GM18867 (cell line): ENCODE data around the gene PMF1.

ENCODE experiments used
- ATAC-seq: cut with Tn5 transposase; IDR thresholded peaks from one replicate; pipeline ENCODE4 v1.9.1; 2021; ENCODE audit warnings: mild to moderate bottlenecking, moderate library complexity; ENCODE audit not compliant: unreplicated experiment

Gene PMF1

GRCh38 chr1:156233426-156234127, 20.8 kb downstream of the PMF1 start:
- ATAC-seq, result no peak

GRCh38 chr1:156236164-156236563, 23.4 kb downstream of the PMF1 start:
- no peak for ATAC-seq

DNA sequence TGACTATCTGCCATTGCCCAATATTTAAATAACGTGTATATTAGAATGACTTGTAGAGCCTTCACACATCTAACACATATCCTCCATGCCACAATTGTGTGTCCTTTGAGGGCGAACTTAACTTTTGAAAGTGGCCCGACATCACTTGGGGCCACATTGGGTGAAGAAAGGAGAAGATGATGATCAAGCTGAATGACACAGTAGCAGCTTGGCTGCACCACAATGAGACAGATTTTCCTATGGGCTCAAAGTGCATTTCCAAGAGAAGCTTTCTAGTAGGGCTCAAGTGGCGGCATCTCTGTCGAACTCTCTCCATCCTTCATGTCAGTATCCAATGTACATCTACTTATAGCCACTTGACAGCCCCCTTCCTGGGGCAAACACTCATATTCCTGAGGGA, 25.4 kb downstream of the PMF1 start:
- no peak for ATAC-seq

DNA sequence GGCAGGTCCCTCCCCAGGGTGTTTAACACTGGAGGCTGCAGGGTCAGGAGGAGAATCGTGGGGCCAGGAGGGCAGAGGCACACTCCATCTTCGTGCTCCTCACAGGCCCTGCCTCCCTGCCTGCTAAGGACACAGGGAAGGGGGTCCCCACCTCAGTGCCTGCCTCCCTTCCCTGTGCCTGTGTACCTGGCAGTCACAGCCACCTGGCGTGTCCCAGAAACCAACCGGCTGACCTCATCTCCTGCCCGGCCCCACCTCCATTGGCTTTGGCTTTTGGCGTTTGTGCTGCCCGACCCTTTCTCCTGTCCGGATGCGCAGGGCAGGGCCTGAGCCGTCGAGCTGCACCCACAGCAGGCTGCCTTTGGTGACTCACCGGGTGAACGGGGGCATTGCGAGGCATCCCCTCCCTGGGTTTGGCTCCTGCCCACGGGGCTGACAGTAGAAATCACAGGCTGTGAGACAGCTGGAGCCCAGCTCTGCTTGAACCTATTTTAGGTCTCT, 28.6 kb downstream of the PMF1 start:
- no peak for ATAC-seq

- no peak for ATAC-seq
Observed at GRCh38 chr1:156241926-156242325, 29.1 kb downstream of the PMF1 start, which contains the start of gene BGLAP. TSS of gene BGLAP (plus strand) at chr1:156242184. CDS start at chr1:156242232, 48 bp downstream.

GRCh38 chr1:156242738-156243137, 29.9 kb downstream of the PMF1 start:
- ATAC-seq, result no peak

GRCh38 chr1:156244126-156244525, 31.3 kb downstream of the PMF1 start:
- ATAC-seq, result no peak

DNA sequence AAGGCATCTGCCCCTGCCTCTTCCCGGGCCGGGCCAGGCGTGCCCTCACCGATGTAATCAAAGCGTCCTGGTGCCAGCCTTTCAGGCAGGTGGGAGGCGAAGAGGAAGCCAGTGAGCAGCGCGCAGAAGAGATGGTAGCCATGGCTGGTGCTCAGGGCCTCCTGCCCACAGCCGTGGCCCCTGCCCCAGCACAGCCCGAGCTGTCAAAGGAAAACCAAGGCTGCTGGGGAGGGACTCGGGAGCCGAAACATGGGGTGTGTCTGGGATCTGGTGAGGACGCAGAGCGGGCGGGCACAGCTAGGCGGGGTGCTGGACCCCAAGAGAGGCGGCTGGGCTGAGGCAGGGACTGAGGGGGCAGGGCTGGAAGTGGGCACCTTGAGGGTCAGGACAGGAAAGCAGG, 31.9 kb downstream of the PMF1 start:
- ATAC-seq, result no peak

DNA sequence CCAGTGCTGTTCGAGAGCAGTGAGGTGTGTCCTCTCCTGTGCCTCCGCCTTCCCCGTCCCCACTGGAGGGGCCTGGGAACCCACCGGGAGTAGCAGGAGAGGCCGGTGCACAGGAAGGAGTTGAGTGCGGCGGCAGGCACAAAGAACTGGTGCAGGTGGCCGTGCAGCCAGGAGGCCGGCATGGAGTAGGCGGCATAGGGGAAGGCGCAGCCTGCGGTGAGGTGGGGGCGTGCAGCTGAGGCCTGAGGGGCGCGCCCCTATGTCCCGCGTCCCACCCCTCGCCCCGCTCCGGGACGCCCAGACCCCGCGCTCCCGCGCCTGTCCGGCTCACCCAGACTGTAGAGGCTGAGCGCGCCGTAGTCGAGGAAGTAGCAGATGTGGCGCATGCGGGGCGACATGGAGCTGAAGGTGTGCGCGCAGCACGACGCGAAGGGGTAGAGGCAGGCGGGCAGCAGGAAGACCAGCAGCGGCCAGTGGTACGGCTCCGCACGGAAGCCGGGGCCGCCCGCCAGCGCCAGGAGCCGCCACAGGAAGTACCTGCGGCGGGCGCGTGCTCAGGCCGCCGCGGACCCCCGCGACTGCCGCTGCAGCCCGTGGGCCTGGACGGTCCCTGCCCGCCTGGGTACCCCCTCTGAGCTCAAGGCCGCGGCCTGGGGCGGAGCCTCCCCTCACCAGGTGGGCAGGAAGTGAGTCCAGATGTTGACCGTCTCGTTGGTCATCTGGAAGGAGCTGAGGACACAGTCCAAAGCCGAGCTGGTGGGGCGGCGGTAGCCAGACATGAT, 32.8 kb downstream of the PMF1 start:
- no peak for ATAC-seq

DNA sequence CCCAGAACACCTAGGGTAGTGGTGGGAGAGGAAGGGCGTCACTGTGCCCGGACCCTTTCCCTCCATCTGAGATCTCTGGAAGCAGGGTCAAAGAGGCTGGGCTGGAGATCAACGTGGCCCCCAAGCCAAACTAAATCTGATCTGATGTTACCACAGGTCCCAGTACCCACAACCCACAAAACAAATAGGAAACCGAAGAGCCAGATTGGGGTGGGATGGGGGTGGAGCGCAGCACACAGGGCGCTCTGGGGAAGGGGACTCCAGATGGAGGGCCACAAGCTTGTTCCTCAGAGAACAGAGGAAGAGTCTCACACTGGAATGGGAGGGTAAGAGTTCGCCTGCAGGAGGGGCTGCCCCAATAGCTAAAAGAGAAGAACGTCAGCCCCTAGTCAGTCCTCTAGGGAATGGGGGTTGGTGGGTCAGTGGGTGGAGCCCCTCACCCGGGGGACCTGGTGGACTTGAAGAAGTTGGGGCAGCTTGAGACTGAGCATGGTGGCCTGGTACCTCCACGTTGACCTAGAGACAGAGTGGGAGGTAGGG, 33.5 kb downstream of the PMF1 start:
- no peak for ATAC-seq

GRCh38 chr1:156246781-156247459, 34.1 kb downstream of the PMF1 start:
- ATAC-seq, result no peak

GRCh38 chr1:156247460-156248322, 34.9 kb downstream of the PMF1 start, which contains the start of gene PAQR6:
TSS of gene PAQR6 (minus strand) at chr1:156248056. CDS start at chr1:156246731, 1,325 bp downstream.
- no peak for ATAC-seq

DNA sequence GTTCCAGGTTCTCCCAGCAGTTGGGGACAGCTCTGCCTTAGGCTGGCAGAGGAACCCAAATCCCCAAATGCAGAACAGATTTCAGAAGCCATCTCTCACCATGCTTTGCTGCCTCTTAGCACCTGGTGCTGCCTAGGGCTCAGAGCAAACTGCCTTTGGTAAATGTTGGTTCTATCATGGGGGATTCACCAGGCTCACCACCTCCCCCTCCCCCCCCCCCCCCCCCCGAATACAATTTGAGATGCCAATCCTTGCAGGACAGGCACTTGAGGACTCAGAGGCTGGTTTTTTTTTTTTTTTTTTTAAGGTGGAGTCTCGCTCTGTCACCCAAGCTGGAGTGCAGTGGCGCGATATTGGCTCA, 35.5 kb downstream of the PMF1 start:
- no peak for ATAC-seq

DNA sequence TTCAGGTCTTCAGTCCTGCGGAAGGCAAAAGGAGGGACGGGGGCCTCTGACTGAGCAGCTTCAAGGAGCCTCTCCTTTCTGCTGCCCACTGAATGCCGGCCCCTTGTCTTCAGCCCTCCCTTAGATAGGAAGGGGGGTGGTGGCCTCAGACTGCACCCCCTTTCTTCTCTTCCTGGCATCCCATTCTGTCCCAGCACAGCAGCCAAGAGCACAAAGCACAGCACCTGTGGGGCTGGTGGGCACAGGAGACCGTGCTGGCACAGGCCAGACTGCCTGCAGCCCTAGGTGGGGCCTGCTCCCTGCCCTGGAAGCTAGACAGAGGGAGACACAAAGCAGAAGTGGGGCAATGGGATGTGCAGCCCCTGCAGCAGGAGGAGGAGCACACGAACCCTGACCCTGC, 36.8 kb downstream of the PMF1 start:
- no peak for ATAC-seq

DNA sequence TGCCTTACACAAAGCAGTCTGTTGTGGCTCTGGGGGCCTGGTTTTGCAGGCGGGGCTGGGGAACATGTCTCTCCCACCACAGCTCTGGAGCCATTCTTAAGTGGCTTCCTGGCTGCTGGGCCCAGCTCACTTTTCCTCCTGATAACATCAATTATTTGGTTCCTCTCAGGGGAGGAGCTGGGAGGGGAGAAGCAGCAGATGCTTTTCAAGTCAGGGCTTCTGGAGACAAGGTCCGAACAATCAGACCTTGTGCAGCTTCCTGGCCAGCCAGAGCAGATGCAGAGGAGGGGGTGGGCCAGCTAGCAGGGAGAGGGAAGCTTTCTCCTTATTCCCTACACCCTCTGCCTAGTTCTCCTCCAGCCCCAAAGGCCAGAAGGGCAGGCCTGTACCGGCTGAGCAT, 38.7 kb downstream of the PMF1 start:
- no peak for ATAC-seq

DNA sequence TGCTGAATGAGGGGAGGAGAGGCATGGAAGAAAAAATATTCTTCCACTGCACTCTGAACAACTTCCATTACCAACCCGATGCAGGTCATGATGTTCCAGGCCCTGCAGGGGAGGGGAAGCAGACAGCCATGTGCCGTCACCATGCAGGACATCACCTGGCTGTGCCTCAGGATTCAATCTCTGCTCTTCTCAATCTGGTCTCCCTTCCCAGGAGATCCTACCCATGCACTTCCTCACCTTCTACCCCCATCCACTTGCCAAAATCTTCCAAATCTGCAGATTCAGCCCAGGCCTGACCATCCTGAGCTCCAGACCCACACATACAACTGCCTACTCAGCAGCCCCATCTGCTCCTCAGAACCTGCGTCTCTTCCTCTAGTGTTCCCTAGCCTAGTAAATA, 40.8 kb downstream of the PMF1 start:
- no peak for ATAC-seq

DNA sequence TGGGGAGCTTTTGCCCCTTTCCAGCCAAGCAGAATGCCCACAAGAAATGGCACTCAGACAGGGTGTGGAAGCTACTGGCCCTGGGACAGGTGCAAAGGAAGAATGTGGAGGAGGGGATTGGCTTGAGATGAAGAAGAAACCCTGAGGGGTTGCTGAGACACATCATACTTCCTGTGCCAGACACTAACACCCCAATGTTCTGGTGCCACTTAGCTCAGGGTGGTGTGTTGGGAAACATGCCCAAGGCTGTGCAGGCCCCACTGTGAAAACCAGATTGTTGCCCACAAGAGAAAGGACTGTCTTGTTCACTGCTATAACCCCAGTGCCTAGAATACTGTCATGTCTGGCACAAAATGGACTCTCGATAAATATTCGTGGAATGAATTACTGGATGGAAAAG, 44.9 kb downstream of the PMF1 start:
- no peak for ATAC-seq

GRCh38 chr1:156258859-156259258, 46.1 kb downstream of the PMF1 start:
- ATAC-seq, result no peak

- ATAC-seq, result no peak
Observed at GRCh38 chr1:156259805-156260204, 47.0 kb downstream of the PMF1 start.

- no peak for ATAC-seq
Observed at GRCh38 chr1:156260896-156261295, 48.1 kb downstream of the PMF1 start.
